ENCODE results near the gene PNPLA8. TPM values are rescaled to one million over a fixed set of nuclear protein-coding genes. Genes with fewer than 3 reads are reported as not detected.

Gene PNPLA8
- total and polyA plus RNA-seq, 2 donors (not counting 1 experiment from before 2014, with no cell fraction given) = 12.3 to 57.3 TPM

DNA sequence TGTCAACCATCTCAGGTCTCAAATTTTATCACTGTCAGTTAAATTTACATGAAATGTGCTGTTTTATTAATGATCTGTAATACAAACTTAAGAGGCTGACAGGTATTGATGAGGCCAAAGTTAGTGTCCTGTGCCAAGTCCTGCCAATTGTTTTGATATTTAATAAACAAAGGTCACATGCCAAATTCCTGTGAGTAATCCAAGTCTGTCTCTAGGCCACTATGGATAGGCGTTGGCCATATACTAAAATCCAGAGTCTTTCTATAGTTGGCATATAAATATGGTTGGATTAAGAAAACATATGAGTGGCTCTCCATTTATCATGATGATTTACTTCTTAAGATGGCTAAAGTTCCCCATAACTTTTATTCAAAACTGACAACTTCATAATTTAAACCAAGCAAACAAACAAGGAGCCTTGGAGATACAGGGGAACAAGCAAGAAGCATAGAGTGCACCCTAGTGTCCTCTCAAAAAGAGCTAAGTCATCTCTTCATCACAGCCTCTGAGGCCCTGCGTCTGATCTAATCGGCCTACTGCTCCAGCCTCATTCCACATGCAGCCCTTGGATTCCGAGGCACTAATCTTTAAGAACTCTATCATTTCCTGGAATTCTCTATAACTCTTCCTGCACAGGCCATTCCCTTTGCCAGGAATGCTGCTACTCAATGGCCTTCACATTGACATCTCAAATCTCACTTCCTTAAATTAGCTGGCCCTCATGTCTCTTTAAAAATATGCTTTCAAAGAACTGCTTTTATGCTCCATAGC is 37.0 kb downstream of the PNPLA8 start:
- no peak overlapping the region for H3K4me3 Mint-ChIP-seq
- Histone ChIP-seq H3K4me2 (replicated peaks; ENCODE audit: low read depth, low read length, poor library complexity, severe bottlenecking) (no peak overlapping the region), H3K27ac (ENCODE audit: low read length in 2 of 2) (no peak overlapping the region), H3K9ac (ENCODE audit: low read length) (no peak overlapping the region), H3K79me2 (ENCODE audit: control insufficient read depth, insufficient read depth, low read length) (peaks cover 4% of the 10 kb centered on the region), H3K4me3 (ENCODE audit: control extremely low read depth in 1 of 5, extremely low read depth in 1 of 5, insufficient read depth in 1 of 5, low read depth in 2 of 5, low read length in 4 of 5) (no peak overlapping the region), H3K4me1 (ENCODE audit: control insufficient read depth in 2 of 2, insufficient read depth in 2 of 2, low read length in 2 of 2) (peaks cover 0 to 3% of the 10 kb centered on the region in 2 donors), H2AFZ (ENCODE audit: insufficient read depth, low read depth, low read length, poor library complexity, severe bottlenecking) (no peak overlapping the region), H3K9me3 (ENCODE audit: control extremely low read depth in 1 of 3, control insufficient read depth in 2 of 3, insufficient read depth in 1 of 3, low read length in 2 of 3) (no peaks in the 10 kb centered on the region), H4K20me1 (ENCODE audit: control insufficient read depth, insufficient read depth, low read length, poor library complexity, severe bottlenecking) (peaks cover 5% of the 10 kb centered on the region), H3K27me3 (replicated peaks in 1 of 4; ENCODE audit: control extremely low read depth in 1 of 4, control insufficient read depth in 3 of 4, insufficient read depth in 4 of 4, low read length in 3 of 4) (no peaks in the 10 kb centered on the region), H3K36me3 (replicated peaks in 1 of 2; ENCODE audit: control extremely low read depth in 1 of 2, control insufficient read depth in 1 of 2, extremely low read depth in 1 of 2, insufficient read depth in 2 of 2, low read length in 1 of 2) (peaks cover 16 to 25% of the 10 kb centered on the region in 2 experiments)
- H3K9me3 Mint-ChIP-seq (ENCODE audit: insufficient read depth) = no peaks in the 10 kb centered on the region
- DNase-seq = no peak
- 98% methylated on average over 3 of the region's 4 CpGs for WGBS (ENCODE audit: insufficient coverage)
- H3K27me3 Mint-ChIP-seq = no peaks in the 10 kb centered on the region
- TF ChIP-seq, protein P1, sequence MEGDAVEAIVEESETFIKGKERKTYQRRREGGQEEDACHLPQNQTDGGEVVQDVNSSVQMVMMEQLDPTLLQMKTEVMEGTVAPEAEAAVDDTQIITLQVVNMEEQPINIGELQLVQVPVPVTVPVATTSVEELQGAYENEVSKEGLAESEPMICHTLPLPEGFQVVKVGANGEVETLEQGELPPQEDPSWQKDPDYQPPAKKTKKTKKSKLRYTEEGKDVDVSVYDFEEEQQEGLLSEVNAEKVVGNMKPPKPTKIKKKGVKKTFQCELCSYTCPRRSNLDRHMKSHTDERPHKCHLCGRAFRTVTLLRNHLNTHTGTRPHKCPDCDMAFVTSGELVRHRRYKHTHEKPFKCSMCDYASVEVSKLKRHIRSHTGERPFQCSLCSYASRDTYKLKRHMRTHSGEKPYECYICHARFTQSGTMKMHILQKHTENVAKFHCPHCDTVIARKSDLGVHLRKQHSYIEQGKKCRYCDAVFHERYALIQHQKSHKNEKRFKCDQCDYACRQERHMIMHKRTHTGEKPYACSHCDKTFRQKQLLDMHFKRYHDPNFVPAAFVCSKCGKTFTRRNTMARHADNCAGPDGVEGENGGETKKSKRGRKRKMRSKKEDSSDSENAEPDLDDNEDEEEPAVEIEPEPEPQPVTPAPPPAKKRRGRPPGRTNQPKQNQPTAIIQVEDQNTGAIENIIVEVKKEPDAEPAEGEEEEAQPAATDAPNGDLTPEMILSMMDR (IDR thresholded peaks at IDR 0.05) = no peak
- no peak for TF ChIP-seq EZH2 (IDR thresholded peaks at IDR 0.05; ENCODE audit: borderline replicate concordance, insufficient read depth, low read depth, low read length, poor library complexity, severe bottlenecking)
- POLR2A ChIA-PET = no interaction called here
- no peak for ATAC-seq (ENCODE audit: low read depth)
- intact Hi-C loops (cut with micrococcal nuclease) = no loop called here
- CTCF ChIA-PET = interaction anchor here (1.2 to 1.6 kb wide), 2 partner anchors 8 to 10 kb away, joined by 4 to 7 read pairs; no protein-coding TSS in a partner anchor
- H3K27ac Mint-ChIP-seq = no peak overlapping the region
- peaks cover 6% of the 10 kb centered on the region for H3K4me1 Mint-ChIP-seq

DNA sequence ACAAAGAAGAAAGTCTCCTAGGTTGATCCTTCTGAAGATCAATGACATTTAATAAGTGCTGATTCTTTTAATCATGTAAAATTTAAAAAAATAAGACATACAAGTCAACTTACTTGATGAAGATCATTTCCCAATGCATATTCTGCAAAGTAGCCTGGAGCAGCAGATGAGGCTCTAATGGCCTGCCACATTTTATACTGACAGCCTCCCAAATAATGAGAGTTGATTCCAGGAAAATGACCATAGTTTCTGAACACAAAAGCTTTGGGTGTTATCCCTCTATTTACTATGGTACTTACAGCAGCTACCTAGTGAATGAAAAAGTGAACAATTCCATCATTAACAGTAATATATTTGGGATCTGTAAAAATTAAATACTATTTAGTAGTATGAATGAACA is 38.3 kb downstream of the PNPLA8 start:
- H3K9ac ChIP-seq (ENCODE audit: low read length) = no peak overlapping the region
- no peak overlapping the region for H2AFZ ChIP-seq (ENCODE audit: insufficient read depth, low read depth, low read length, poor library complexity, severe bottlenecking)
- ChIA-PET POLR2A (no interaction called here), CTCF (interaction anchor here (1.6 to 3.2 kb wide), 2 partner anchors 10 to 35 kb away, joined by 7 to 11 read pairs; no protein-coding TSS in a partner anchor)
- H3K4me1 Mint-ChIP-seq = peaks cover 6% of the 10 kb centered on the region
- H4K20me1 ChIP-seq (ENCODE audit: control insufficient read depth, insufficient read depth, low read length, poor library complexity, severe bottlenecking) = peaks cover 5% of the 10 kb centered on the region
- peaks cover 19 to 32% of the 10 kb centered on the region in 2 experiments for H3K36me3 ChIP-seq (replicated peaks in 1 of 2; ENCODE audit: control extremely low read depth in 1 of 2, control insufficient read depth in 1 of 2, extremely low read depth in 1 of 2, insufficient read depth in 2 of 2, low read length in 1 of 2)
- H3K9me3 ChIP-seq (ENCODE audit: control extremely low read depth in 1 of 3, control insufficient read depth in 2 of 3, insufficient read depth in 1 of 3, low read length in 2 of 3) = no peaks in the 10 kb centered on the region
- no peak overlapping the region for H3K27ac Mint-ChIP-seq
- H3K27me3 ChIP-seq (replicated peaks in 1 of 4; ENCODE audit: control extremely low read depth in 1 of 4, control insufficient read depth in 3 of 4, insufficient read depth in 4 of 4, low read length in 3 of 4) = no peaks in the 10 kb centered on the region
- H3K9me3 Mint-ChIP-seq (ENCODE audit: insufficient read depth) = no peaks in the 10 kb centered on the region
- no peak for DNase-seq
- no peaks in the 10 kb centered on the region for H3K79me2 ChIP-seq (ENCODE audit: control insufficient read depth, insufficient read depth, low read length)
- intact Hi-C loops (cut with micrococcal nuclease) = no loop called here
- H3K4me3 Mint-ChIP-seq = no peak overlapping the region
- TF ChIP-seq, protein P1 (IDR thresholded peaks at IDR 0.05) = no peak
- TF ChIP-seq EZH2 (IDR thresholded peaks at IDR 0.05; ENCODE audit: borderline replicate concordance, insufficient read depth, low read depth, low read length, poor library complexity, severe bottlenecking) = no peak
- peaks cover 0 to 3% of the 10 kb centered on the region in 2 donors for H3K4me1 ChIP-seq (ENCODE audit: control insufficient read depth in 2 of 2, insufficient read depth in 2 of 2, low read length in 2 of 2)
- H3K4me2 ChIP-seq (replicated peaks; ENCODE audit: low read depth, low read length, poor library complexity, severe bottlenecking) = no peak overlapping the region
- no peak overlapping the region for H3K27ac ChIP-seq (ENCODE audit: low read length in 2 of 2)
- no peaks in the 10 kb centered on the region for H3K27me3 Mint-ChIP-seq
- no peak for ATAC-seq (ENCODE audit: low read depth)
- no peak overlapping the region for H3K4me3 ChIP-seq (ENCODE audit: control extremely low read depth in 1 of 5, extremely low read depth in 1 of 5, insufficient read depth in 1 of 5, low read depth in 2 of 5, low read length in 4 of 5)

All from B cell (primary cell).